Measurements from ENCODE around the gene GPR153.

The GPR153 gene

GRCh38 chr1:6218375-6219164 is 42.3 kb downstream of the GPR153 start:
- no peak for TF ChIP-seq CTCF (IDR thresholded peaks at IDR 0.05; ENCODE audit: low read depth, low read length)
- in situ Hi-C loops (cut with HindIII; ENCODE audit: low sequenced_read_pairs) = no loop called here
- no peak overlapping the region for H3K4me3 ChIP-seq (ENCODE audit: low read depth, low read length)
- DNase-seq (ENCODE audit: low read depth, low spot score) = no peak

GRCh38 chr1:6212193-6212959 is 48.5 kb downstream of the GPR153 start:
- no peak overlapping the region for H3K4me3 ChIP-seq (ENCODE audit: low read depth, low read length)
- in situ Hi-C loops (cut with HindIII; ENCODE audit: low sequenced_read_pairs) = no loop called here
- DNase-seq (ENCODE audit: low read depth, low spot score) = no peak
- no peak for TF ChIP-seq CTCF (IDR thresholded peaks at IDR 0.05; ENCODE audit: low read depth, low read length)

GRCh38 chr1:6211731-6212130 is 49.2 kb downstream of the GPR153 start:
- no peak for DNase-seq (ENCODE audit: low read depth, low spot score)
- no peak for TF ChIP-seq CTCF (IDR thresholded peaks at IDR 0.05; ENCODE audit: low read depth, low read length)
- H3K4me3 ChIP-seq (ENCODE audit: low read depth, low read length) = no peak overlapping the region
- in situ Hi-C loops (cut with HindIII; ENCODE audit: low sequenced_read_pairs) = no loop called here

GRCh38 chr1:6210591-6211355 is 50.1 kb downstream of the GPR153 start:
- H3K4me3 ChIP-seq (ENCODE audit: low read depth, low read length) = no peak overlapping the region
- no peak for DNase-seq (ENCODE audit: low read depth, low spot score)
- in situ Hi-C loops (cut with HindIII; ENCODE audit: low sequenced_read_pairs) = no loop called here
- TF ChIP-seq CTCF (IDR thresholded peaks at IDR 0.05; ENCODE audit: low read depth, low read length) = no peak

GRCh38 chr1:6209661-6210580 is 51.0 kb downstream of the GPR153 start:
- in situ Hi-C loops (cut with HindIII; ENCODE audit: low sequenced_read_pairs) = no loop called here
- H3K4me3 ChIP-seq (ENCODE audit: low read depth, low read length) = peak overlapping the region; percentile 35
- TF ChIP-seq CTCF (IDR thresholded peaks at IDR 0.05; ENCODE audit: low read depth, low read length) = peak; percentile 25
- DNase-seq (ENCODE audit: low read depth, low spot score) = no peak

All from astrocyte of the spinal cord (primary cell).